Activated CD4-positive, alpha-beta T cell treated with anti-CD3 and anti-CD28 coated beads, Interleukin-2, amount 50 U/mL, for 1 hour (primary cell): ENCODE results near the gene HACL1.
A peak's percentile ranks its signal among the peaks of the same experiment; 100 is the strongest.
"Not testable (repeated sequence)": the region's sequence is repeated elsewhere in the genome, so short reads cannot be mapped to it uniquely, and the experiment has no call there.

Source experiments
- DNase-seq: peaks from one replicate; pipeline ENCODE4 v3.0.0-alpha.2; 2020

HACL1 gene

GRCh38 chr3:15629860-15630597, 28.7 kb upstream of the HACL1 start:
- DNase-seq: peak; percentile 53

GRCh38 chr3:15628967-15629366, 27.6 kb upstream of the HACL1 start:
- DNase-seq: no peak

GRCh38 chr3:15623535-15624440, 22.4 kb upstream of the HACL1 start:
- DNase-seq: no peak

GRCh38 chr3:15619659-15620464, 18.5 kb upstream of the HACL1 start:
- DNase-seq: not testable (repeated sequence)

- DNase-seq: no peak
Measured at GRCh38 chr3:15616053-15616452, 14.7 kb upstream of the HACL1 start.

GRCh38 chr3:15614958-15615357, 13.6 kb upstream of the HACL1 start:
- no peak for DNase-seq

- no peak for DNase-seq
Measured at GRCh38 chr3:15612001-15612400, 10.6 kb upstream of the HACL1 start.

- DNase-seq: no peak
Measured at GRCh38 chr3:15611018-15611417, 9.6 kb upstream of the HACL1 start.

- DNase-seq: no peak
Measured at GRCh38 chr3:15610082-15610759, 8.9 kb upstream of the HACL1 start.

- DNase-seq: no peak
Measured at GRCh38 chr3:15606434-15606891, 5.1 kb upstream of the HACL1 start.

GRCh38 chr3:15604584-15604983, 3.2 kb upstream of the HACL1 start:
- DNase-seq: not testable (repeated sequence)

GRCh38 chr3:15602816-15603215, 1.4 kb upstream of the HACL1 start:
- DNase-seq: not testable (repeated sequence)

GRCh38 chr3:15602146-15602536, 772 bp upstream of the HACL1 start:
- DNase-seq: no peak

- no peak for DNase-seq
Measured at GRCh38 chr3:15601046-15601398, 347 bp downstream of the HACL1 start.

GRCh38 chr3:15595955-15596354, 5.4 kb downstream of the HACL1 start:
- no peak for DNase-seq

- no peak for DNase-seq
Measured at GRCh38 chr3:15592968-15593367, 8.4 kb downstream of the HACL1 start.

- DNase-seq: no peak
Measured at GRCh38 chr3:15591928-15592327, 9.4 kb downstream of the HACL1 start.

GRCh38 chr3:15591242-15591641, 10.1 kb downstream of the HACL1 start:
- DNase-seq: no peak

- no peak for DNase-seq
Measured at GRCh38 chr3:15585111-15585845, 16.1 kb downstream of the HACL1 start.

- DNase-seq: no peak
Measured at GRCh38 chr3:15581471-15582394, 19.6 kb downstream of the HACL1 start.

GRCh38 chr3:15579051-15579450, 22.3 kb downstream of the HACL1 start:
- DNase-seq: no peak
